Embryonic facial prominence (tissue), 1 donor: ENCODE data around the gene TWF1.
"Not testable (repeated sequence)": the region's sequence is repeated elsewhere in the genome, so short reads cannot be mapped to it uniquely, and the experiment has no call there.

ENCODE experiments used
- DNase-seq: peaks from one replicate; pipeline ENCODE4 v3.0.0-alpha.2; 2016; ENCODE audit errors: extremely low spot score

Gene TWF1

DNA sequence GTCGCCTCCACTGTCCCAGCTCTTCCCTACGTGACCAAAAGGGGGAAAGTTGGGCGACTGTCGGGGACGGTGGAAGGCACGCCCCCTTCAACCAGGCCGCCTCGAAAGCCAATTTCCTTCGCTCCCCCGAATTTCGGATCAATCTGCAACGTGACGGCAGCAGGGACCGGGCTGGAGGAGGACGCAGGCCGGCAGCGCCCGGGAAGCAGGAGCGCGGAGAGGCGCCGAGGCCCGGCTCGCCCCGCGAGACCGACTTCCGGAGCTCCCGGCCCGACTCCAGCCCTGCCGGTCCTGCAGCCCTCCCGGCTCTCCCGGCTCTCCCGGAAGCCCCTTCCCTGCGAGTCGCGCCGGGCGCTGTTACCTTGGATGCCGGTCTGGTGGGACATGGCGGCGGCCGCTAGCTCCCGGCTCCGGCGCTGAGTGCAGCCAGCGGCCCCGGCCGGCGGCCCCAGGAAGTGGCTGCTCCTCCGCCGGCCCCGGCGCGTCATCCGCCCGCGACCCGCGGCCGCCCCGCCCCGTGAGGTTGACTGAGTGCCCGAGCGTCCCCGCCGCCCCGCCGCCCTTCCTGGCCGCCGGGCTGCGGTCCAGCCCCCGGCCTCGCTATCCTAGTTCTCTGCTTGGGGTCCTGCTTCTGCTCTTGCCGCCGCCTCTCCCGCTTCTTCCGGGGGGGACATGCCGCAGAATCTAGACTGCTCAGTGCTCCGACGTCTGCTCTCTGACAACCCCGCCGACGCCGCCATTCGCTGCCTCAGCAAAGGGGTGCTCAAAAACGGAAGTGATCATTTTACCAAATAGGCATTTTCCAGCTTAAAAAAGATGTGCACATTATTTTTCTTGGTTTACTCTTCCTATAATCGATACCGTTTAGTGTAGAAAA, at the start of gene TWF1:
Gene TWF1 (minus strand): TSS at position 458 of the 877 bp plus-strand sequence. CDS start 72 bp downstream, at position 386.
- peak; percentile 54 for DNase-seq

DNA sequence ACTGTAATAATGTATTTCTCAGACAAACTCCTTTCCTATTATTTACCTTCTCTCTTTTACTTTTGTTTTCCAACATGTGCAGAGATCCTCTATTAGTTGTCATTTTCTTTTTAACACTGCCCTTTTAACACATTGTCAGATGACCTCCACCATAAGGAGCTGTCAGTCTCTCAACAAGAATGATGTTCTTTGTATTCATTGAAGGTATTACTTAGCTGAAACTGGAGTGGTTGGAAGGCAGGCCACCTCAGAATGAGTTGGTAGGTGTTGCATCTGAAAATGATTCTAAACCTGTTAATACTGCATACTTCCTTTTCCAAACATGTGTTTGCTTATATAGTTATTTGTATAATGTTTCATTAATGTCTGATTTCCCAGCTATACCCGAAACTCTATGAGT, 46.6 kb upstream of the TWF1 start:
- DNase-seq = no peak

DNA sequence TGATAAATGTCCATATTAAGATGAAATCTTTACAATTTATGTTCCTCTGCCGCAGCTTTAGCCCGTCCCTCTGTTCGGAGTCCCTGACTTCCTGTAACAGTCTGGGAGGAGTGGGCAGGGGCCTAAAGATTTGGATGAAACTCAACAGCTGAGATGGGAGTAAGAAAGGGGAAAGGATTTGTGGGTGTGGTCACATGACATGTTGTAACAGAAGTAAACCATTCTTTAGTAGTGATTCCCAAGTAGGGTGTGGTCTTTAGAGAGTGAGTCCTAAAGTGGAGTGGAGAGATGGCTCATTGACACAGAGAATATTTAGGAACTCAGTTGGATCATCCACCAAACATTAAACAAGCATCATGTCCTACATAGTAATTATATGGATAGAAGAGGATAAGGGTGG, 42.7 kb upstream of the TWF1 start:
- no peak for DNase-seq

DNA sequence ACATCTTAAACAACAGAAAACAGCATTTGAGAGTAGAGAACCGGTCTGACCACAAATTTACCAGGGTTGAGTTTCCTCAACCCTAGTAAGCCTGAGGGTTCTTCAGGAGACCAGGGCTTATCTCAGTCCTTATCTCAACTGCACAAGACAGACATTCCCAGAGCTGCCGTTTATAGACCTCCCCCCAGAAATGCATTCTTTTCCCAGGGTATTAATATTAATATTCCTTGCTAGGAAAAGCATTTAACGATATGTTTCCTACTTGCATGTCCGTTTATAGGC, 42.0 kb upstream of the TWF1 start:
- no peak for DNase-seq

DNA sequence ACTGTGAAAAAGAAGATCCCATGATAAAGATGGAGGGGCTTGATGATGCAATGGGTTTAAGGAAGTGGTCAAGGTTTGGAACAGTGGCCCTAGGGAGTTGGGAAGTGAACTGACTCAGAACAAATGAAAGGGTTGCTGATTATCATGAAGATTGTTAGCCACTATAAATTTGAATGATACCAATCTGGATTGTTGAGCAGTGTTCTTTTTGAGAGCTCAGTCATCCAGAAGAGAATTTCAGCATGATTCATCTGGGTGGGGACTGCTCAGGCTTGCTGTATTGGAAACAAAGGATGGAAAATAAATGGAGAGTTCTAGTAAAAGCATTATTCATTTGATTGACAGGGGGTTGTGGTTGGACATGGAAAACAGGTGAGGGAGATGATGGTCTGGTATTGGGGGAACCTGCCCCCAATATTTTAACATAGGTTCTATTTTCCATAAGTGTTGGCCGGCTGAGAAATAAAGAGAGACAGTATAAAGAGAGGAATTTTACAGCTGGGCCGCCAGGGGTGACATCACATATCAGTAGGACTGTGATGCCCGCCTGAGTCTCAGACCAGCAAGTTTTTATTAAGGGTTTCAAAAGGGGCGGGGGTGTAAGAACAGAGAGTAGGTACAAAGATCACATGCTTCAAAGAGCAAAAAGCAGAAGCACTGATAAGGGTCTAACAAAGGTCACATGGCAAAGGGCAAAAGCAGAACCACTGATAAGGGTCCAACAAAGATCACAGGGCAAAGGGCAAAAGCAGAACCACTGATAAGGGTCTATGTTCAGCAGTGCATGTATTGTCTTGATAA, 41.5 kb upstream of the TWF1 start:
- not testable (repeated sequence) for DNase-seq

DNA sequence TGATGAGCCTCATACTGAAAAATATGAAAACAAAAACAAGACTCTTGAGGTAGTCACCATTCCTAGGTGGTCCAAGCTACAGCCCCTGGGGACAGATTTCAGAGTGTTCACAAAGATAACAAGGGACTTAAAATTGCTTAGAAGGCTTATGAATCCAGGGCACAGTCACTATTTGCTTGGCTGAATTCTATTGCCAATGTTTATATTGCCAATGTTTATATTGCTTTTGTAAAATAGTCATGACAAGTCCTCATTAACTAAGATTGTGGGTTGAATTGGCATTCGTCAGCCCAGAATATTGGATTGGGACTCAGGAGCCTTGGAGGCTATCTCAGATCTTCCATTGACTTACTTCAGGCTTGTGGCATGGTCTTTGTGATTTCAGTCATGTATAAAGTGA, 36.1 kb upstream of the TWF1 start:
- DNase-seq = no peak

DNA sequence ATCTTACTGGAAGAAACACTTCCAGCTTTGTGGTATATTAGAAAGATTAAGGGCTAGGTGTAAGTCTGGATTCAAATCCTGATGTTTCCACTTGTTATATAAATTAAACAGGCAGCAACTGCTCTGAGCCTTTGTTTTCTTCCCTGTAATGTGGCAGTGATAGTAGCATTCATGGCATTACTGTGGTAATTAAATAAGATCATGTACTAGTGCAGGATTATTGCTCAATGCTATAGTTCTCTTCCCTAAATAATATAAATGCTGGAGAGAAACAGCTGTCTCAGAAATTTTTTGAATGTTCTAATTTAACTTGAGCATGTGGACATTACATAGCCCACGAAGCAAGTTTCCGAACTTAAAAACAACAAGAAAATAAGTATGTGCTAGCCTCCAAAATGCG, 35.1 kb upstream of the TWF1 start:
- no peak for DNase-seq

DNA sequence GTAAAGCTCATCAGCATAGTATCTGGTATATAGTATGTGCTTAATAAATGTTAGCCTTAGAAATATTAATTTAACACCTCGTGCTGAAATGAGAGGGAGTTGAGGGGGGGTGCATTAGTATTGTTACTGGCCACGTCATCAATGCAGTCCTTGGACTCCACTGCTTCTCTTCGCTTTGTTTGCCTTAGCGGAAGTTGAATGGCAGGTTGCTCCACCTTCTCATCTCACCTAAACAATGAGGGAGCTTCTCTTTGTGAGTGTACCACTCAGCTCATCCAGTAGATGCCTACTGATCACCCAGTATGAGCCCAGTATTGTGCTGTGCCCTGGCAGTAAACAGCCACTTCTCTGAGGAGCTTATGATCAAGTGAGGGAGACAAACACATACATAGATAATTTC, 34.2 kb upstream of the TWF1 start:
- DNase-seq = no peak

DNA sequence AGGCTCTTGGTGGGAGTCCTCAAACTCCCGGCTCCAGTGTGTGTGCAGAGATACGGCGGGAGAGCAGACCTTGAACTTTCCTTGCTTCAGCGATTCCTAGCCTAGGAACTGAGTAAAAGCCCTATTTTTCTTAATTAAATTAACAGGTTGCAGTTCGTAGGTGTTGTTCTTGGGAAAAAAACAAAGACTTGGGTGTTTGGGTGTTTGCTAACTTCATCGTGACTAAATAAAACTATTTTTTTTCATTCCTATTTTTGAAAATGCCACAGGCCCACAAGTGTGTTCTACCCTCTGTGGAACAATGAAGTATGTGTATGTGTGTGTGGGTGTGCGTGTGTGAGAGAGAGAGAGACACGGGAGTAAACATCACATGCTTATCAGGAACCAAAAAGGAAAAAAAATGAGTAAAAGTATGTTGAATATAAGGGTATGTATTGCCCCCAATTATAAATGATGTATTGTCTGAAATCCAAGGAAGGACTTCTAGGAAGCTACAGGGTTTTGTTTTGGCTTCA, 30.4 kb upstream of the TWF1 start:
- DNase-seq = peak; percentile 40

DNA sequence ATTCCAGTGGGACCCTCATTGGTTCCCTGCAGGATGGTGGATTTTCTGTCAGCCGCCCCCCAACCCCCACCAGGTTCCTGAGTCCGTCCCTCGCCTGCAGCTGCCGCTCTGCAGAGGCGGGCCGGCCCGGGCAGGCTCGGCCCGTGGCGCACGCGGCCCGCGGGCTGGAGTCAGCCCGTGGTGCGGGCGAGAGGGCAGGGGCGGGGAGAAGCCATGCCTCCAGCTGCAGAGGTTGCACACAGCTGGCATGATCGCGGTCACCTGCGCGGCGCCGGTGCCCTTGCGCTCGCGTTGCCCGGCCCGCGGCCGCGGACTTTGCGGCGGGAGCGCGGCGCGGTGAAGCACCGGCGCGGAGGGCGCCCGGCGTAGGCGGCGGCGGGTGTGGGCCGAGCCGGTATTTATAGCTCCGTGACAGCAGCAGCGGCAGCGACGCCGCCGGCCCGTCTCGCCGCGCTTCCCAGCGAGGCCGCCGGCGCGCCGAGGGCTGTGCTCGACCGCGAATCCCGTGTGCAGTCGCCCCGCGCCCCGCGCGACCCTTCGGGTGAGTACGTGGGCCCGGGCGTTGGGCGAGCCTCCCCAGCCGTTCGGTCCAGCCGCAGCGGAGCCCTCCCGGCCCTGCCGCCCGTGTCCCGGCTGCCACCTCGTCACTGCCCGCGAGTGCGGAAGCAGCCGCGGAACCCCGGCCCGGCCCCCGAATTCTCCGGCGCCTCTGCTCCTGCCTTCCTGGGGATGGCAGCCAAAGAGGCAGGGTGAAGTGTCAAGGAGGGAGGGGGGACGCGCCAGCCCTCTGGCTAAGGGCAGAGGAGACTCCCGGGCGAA, 29.7 kb upstream of the TWF1 start, which contains the start of gene TMEM117:
Gene TMEM117 (plus strand): TSS at position 426 of the 819 bp plus-strand sequence.
- peak; percentile 29 for DNase-seq

DNA sequence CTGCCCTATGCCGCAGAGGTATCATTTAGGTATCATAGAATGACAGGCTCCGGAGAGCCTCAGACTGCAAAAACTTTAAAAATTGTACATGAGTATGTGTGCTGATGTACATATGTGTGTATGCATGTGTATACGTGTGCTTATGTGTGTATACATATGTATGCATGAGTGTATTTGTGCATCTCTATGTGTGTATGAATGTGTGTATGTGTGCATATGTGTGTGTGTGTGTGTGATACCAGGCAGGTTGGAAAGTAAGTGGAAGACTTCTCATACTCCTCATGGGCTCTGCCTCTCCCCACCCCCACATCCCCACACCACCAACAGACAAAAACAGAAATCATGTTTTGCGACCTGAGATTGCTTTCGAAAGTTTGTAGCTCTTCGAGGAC, 29.1 kb upstream of the TWF1 start:
- DNase-seq = no peak

DNA sequence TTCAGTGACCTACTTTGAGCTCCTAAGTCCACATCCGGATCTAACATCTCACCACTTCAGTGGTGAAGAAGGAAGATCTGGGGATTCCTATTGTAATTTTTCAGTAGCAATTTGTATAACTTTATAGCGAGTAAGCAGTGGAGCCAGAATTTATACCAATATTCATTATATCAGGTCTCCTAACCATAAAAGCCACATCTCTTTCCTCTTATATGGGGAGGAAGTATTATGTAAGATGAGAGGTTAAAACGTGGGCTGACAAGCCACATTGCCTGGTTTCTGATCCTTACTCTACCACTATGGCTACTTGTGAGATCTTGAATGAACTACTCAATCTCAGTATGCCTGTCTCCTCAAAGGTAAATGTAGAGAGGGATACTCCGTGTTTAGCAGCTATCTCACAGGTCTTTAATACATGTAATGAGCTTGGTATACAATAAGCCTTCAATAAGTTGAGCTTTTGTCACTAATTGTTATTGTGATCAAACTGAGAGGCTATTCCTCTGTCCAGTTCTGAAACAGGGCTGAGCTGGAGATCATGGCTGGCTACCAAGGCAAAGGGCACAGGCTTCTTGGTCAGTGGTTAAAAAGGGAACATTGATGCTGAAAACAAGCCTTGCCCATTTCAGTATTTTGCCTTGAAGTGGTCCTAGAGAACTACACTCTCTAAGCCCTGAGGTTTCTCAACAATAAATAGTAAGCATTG, 26.5 kb upstream of the TWF1 start:
- no peak for DNase-seq

DNA sequence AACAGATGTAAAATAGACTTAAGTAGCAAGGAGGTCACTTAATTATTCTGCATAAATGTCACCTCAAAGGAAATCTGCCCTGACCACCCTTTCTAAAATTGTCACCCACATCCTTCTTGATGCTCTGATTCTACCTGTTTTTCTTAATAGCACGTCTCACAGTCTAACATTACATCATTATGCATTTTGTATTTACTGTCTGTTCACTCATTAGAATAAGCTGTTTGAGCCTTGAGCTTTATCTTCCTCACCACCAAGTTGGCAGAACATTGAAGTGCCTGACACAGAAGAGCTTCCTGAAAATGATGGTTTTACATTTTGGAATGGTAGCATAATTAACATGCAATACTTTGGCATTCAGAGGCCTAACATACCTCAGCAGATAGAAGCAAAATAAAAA, 21.0 kb upstream of the TWF1 start:
- no peak for DNase-seq

DNA sequence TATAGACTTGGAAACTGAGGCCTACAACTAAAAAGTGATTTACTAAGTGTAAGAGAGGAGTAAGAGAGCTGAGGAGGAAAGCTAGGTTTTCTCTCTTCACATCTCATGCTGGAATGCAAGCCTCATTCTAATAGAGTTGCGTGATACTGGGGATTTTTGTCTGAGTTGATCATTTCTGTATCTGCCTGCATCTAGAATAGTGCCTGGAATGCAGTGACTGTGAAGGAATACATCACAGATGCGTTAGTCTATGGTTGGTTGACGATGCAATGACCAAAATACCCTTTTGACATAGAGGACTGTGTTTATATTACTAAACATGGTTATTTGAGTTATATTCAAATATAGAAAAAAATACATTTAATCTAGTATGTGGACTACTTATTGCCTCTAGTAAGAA, 20.6 kb upstream of the TWF1 start:
- DNase-seq = no peak

DNA sequence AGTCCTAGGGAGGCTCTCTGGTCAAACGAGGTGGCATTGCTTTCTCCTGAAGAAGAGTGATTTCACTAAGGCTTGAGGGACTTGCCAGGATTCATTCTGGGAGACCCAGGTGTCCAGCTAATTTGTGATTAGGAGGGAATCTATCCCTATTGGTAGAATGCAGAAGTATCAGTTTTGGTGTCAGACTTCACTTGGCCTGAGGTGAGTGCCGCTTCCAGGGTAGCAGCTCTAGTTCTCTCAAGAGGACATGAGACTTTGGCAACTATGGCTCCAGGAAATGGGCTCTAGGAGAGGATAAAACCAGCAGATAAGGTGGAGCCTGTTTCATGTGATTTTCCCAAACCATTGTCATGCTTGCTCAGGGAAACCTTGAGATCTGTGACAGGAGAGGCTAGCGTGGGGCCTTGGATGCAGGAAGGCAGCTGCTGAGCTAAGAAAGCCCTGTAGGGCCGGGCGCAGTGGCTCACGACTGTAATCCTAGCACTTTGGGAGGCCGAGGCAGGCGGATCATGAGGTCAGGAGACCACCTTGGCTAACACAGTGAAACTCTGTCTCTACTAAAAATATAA, 18.2 kb upstream of the TWF1 start:
- DNase-seq = no peak

DNA sequence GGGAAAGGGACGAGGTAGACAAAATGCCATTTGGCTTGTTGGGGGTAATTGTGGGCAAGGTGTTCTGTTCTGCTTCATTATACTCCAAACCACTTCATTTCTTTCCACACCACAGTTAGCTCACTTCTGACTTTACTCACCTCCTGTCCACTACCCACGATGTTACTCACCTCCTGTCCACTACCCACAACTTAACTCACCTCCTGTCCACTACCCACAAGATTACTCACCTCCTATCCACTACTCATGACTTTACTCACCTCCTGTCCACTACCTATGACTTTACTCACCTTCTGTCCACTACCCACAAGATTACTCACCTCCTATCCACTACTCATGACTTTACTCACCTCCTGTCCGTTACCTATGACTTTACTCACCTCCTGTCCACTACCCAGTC, 10.1 kb upstream of the TWF1 start:
- DNase-seq = no peak

DNA sequence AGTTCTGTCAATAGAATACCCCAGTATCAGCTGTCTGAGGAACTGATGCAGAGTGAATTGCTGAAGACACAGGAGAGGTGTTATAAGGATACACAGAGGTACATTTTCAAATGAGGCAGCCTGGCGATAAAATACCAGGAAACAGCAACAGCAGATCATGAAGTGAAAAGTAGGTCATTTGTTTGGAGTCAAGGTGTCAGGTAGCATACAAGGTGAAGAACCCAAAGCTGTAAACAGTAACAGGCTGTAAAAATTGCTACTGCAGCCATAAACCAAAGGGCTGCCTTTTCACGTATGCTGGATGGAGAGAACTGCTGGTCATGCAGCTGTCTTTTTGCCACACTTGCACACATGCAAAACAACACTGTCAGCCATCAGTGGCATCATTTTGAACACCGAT, 9.3 kb upstream of the TWF1 start:
- no peak for DNase-seq

DNA sequence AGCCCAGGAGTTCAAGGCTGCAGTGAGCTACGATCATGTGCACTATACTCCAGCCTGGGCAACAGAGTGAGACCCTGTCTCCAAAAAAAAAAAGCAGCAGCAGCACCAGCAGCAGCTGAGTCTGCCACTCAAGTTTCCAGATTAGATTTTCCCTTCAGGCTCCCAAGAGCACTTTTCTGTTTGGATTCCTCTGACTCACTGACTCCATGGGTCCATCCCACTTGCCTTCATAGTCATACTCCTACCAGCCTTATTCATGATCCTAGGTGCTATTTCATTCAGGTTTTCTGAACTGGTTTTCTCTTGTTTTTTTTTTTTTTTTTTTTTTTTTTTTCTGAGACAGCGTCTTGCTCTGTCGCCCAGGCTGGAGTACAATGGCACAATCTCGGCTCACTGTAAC, 6.8 kb upstream of the TWF1 start:
- DNase-seq = no peak

DNA sequence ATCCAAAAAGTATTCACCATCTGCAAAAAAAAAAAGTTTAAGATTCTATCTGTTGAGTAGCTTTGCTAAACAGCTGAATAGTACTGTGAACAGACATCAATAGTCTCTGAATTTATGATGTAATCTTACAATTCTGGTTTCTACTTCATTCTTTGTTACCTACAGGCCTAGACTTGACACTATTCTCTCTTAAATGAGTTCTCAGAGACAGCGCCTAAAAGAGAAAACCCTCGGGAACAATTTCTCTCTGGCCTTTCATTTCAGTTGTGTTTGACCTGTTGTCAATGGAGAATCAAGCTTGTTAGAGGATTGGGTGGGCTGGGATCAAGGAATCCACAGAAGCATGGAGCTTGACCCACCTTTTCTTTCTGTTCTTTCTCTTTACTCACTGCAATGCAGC, 5.9 kb upstream of the TWF1 start:
- no peak for DNase-seq

DNA sequence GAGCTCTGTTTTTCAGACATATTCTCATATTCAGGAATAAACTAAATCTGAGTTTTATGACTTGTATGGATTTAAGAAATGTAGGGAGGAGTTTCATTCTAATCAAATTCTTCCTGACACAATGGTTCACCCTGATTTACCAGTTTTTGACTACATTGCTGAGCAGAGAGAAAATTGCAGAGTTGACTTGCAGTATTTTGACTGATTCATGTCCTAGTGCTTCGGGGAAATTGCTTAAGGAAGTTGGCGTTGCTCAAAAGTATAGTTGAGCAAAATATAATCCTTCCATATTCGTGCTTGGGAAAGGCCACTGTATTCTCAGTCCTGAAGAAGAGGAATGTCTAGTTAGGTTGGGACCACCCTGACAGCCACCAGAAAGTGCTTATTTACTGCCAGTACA, 1.3 kb upstream of the TWF1 start:
- no peak for DNase-seq

DNA sequence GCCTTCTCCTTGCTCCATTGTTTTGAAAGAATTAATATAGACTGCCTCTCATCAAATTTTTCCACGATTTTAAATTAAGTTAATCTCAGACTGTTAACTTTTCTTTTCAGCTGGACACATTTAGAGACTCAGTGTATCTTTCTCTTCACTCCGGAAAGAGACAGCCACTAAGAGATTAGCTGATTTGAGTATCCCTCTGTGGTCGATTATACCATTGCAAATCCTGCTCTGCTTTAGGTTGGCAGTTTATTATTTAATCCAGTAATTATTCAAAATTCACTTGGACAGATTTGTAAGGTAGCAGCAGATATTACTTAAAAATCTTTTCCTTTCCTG, 588 bp upstream of the TWF1 start:
- no peak for DNase-seq
